ENCODE measurements around the gene KPNA6.
"Not testable (repeated sequence)": the region's sequence is repeated elsewhere in the genome, so short reads cannot be mapped to it uniquely, and the experiment has no call there.

Gene KPNA6

DNA sequence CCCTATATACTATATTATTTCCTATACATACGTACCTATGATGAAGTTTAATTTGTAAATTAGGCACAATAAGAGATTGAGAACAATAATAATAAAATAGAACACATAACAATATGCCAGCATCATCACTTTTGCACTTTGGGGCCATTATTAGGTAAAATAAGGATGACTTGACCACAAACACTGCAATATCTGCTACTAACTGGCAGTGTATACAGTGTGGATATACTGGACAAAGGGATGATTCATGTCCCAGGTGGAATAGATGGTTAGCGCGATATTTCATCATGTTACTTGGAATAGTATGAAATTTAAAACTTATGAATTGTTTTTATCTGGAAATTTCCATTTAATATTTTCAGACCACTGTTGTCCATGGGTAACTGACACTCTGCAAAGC, 36.2 kb downstream of the KPNA6 start:
- Histone ChIP-seq H4K20me1 (ENCODE audit: low read depth, low read length) (0 out of 2 replicates have a peak, but pooled peaks cover 5% of the 10 kb centered on the region), H3K9me2 (replicated peaks; ENCODE audit: insufficient read depth, low read length) (no peaks in the 10 kb centered on the region), H3K36me3 (ENCODE audit: low read length) (no peaks in the 10 kb centered on the region; the same call in 1 of the 2 replicates), H3K4me2 (ENCODE audit: low read depth, low read length, poor library complexity, severe bottlenecking) (no peak overlapping the region), H3K9me3 (ENCODE audit: insufficient read depth, low read length) (no peaks in the 10 kb centered on the region), H2AFZ (ENCODE audit: low read depth, low read length, severe bottlenecking) (no peak overlapping the region), H3F3A (ENCODE audit: insufficient read depth) (peaks cover 4% of the 10 kb centered on the region; the same call in 1 of the 2 replicates), H3K4me3 (ENCODE audit: insufficient read depth, low read length, poor library complexity, severe bottlenecking) (no peak overlapping the region), H3K9ac (ENCODE audit: low read length) (no peak overlapping the region), H3K27me3 (ENCODE audit: low read length) (no peaks in the 10 kb centered on the region), H3K79me2 (ENCODE audit: insufficient read depth, low read length) (peaks cover 89% of the 10 kb centered on the region), H3K27ac (ENCODE audit: low read depth, low read length) (no peak overlapping the region)
- TF ChIP-seq, protein P1, sequence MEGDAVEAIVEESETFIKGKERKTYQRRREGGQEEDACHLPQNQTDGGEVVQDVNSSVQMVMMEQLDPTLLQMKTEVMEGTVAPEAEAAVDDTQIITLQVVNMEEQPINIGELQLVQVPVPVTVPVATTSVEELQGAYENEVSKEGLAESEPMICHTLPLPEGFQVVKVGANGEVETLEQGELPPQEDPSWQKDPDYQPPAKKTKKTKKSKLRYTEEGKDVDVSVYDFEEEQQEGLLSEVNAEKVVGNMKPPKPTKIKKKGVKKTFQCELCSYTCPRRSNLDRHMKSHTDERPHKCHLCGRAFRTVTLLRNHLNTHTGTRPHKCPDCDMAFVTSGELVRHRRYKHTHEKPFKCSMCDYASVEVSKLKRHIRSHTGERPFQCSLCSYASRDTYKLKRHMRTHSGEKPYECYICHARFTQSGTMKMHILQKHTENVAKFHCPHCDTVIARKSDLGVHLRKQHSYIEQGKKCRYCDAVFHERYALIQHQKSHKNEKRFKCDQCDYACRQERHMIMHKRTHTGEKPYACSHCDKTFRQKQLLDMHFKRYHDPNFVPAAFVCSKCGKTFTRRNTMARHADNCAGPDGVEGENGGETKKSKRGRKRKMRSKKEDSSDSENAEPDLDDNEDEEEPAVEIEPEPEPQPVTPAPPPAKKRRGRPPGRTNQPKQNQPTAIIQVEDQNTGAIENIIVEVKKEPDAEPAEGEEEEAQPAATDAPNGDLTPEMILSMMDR (IDR thresholded peaks at IDR 0.05; ENCODE audit: insufficient read depth, low read length, poor library complexity, severe bottlenecking), result no peak
- TF ChIP-seq EZH2phosphoT487 (conservative IDR thresholded peaks at IDR 0.05; ENCODE audit: low read length), result no peak

DNA sequence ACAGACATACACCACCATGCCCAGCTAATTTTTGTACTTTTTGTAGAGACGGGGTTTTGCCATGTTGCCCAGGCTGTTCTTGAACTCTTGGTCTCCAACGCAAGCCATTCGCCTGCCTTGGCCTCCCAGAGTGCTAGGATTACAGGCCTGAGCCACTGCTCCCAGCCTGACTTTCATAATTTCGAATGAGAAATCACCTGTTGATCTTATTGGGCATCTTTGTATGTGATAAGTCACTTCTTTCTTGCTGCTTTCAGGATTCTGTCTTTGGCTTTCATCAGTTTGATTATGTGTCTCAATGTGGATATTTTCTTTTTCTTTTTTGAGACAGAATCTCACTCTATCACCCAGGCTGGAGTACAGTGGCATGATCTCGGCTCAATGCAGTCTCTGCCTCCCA, 39.9 kb downstream of the KPNA6 start:
- not testable (repeated sequence) for H3K4me3 ChIP-seq (ENCODE audit: insufficient read depth, low read length, poor library complexity, severe bottlenecking); H3K36me3 ChIP-seq (ENCODE audit: low read length); H3K9me2 ChIP-seq (replicated peaks; ENCODE audit: insufficient read depth, low read length); H3K4me2 ChIP-seq (ENCODE audit: low read depth, low read length, poor library complexity, severe bottlenecking); H2AFZ ChIP-seq (ENCODE audit: low read depth, low read length, severe bottlenecking); H3K27me3 ChIP-seq (ENCODE audit: low read length); H3K9ac ChIP-seq (ENCODE audit: low read length); H4K20me1 ChIP-seq (ENCODE audit: low read depth, low read length); H3K9me3 ChIP-seq (ENCODE audit: insufficient read depth, low read length); H3K27ac ChIP-seq (ENCODE audit: low read depth, low read length); H3F3A ChIP-seq (ENCODE audit: insufficient read depth)
- peaks cover 89% of the 10 kb centered on the region for H3K79me2 ChIP-seq (ENCODE audit: insufficient read depth, low read length)

DNA sequence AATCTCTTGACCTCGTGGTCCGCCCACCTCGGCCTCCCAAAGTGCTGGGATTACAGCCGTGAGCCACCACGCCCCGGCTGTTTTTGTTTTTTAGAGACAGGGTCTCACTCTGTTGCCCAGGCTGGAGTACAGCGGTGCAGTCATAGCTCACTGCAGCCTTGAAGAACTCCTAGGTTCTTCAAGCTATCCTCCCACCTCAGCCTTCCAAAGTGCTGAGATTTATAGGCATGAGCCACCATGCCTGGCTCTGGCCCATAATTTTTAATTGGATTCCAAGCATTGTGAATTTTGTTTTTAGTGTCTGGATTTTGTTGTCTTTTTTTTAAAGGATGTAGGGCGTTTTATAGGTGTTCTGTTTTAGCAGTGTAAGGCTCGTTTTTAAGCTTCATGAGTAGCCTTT, 43.0 kb downstream of the KPNA6 start:
- no peaks in the 10 kb centered on the region for H3K9me2 ChIP-seq (replicated peaks; ENCODE audit: insufficient read depth, low read length)
- no peaks in the 10 kb centered on the region; the same call in 1 of the 2 replicates for H3K36me3 ChIP-seq (ENCODE audit: low read length)
- H3K27me3 ChIP-seq (ENCODE audit: low read length), result no peaks in the 10 kb centered on the region
- no peak overlapping the region for H3K27ac ChIP-seq (ENCODE audit: low read depth, low read length)
- H3K9ac ChIP-seq (ENCODE audit: low read length), result no peak overlapping the region
- H3K4me2 ChIP-seq (ENCODE audit: low read depth, low read length, poor library complexity, severe bottlenecking), result no peak overlapping the region
- H4K20me1 ChIP-seq (ENCODE audit: low read depth, low read length), result no peaks in the 10 kb centered on the region
- no peaks in the 10 kb centered on the region; the same call in 1 of the 2 replicates for H3F3A ChIP-seq (ENCODE audit: insufficient read depth)
- H3K79me2 ChIP-seq (ENCODE audit: insufficient read depth, low read length), result peaks cover 80% of the 10 kb centered on the region
- H3K4me3 ChIP-seq (ENCODE audit: insufficient read depth, low read length, poor library complexity, severe bottlenecking), result no peak overlapping the region
- TF ChIP-seq, protein P1 (IDR thresholded peaks at IDR 0.05; ENCODE audit: insufficient read depth, low read length, poor library complexity, severe bottlenecking), result no peak
- no peak for TF ChIP-seq EZH2phosphoT487 (conservative IDR thresholded peaks at IDR 0.05; ENCODE audit: low read length)
- H2AFZ ChIP-seq (ENCODE audit: low read depth, low read length, severe bottlenecking), result no peak overlapping the region
- H3K9me3 ChIP-seq (ENCODE audit: insufficient read depth, low read length), result no peaks in the 10 kb centered on the region

DNA sequence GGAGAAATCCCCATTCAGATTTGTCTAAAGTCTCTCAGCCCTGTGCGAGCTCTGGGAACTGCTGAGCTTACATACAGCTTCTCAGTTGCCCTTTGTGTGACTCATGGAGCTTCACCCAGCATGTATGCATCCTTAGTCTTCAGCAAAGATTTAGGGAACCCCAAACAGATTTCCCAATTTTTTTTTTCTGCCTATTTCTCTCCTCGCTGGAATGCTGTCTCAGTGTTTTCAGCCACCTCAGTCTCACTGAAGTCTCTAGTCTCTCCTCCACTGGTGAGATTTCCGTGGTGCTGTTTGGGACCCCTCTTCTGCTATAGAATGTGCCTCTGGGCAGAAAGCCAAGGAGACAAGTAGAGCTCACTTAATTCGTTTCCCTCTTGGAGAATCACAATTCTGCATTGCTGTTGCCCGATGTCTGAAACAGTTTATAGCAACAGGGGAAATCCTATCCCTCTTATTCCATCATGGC, 43.5 kb downstream of the KPNA6 start:
- H3K9me2 ChIP-seq (replicated peaks; ENCODE audit: insufficient read depth, low read length), result no peaks in the 10 kb centered on the region
- H3K4me3 ChIP-seq (ENCODE audit: insufficient read depth, low read length, poor library complexity, severe bottlenecking), result no peak overlapping the region
- H3K9ac ChIP-seq (ENCODE audit: low read length), result no peak overlapping the region
- no peak overlapping the region for H3K27ac ChIP-seq (ENCODE audit: low read depth, low read length)
- H3K27me3 ChIP-seq (ENCODE audit: low read length), result no peaks in the 10 kb centered on the region
- H2AFZ ChIP-seq (ENCODE audit: low read depth, low read length, severe bottlenecking), result no peak overlapping the region
- H3K36me3 ChIP-seq (ENCODE audit: low read length), result no peaks in the 10 kb centered on the region; the same call in 1 of the 2 replicates
- H4K20me1 ChIP-seq (ENCODE audit: low read depth, low read length), result no peaks in the 10 kb centered on the region
- no peaks in the 10 kb centered on the region for H3K9me3 ChIP-seq (ENCODE audit: insufficient read depth, low read length)
- TF ChIP-seq EZH2phosphoT487 (conservative IDR thresholded peaks at IDR 0.05; ENCODE audit: low read length), result no peak
- TF ChIP-seq, protein P1 (IDR thresholded peaks at IDR 0.05; ENCODE audit: insufficient read depth, low read length, poor library complexity, severe bottlenecking), result no peak
- H3K4me2 ChIP-seq (ENCODE audit: low read depth, low read length, poor library complexity, severe bottlenecking), result no peak overlapping the region
- peaks cover 75% of the 10 kb centered on the region for H3K79me2 ChIP-seq (ENCODE audit: insufficient read depth, low read length)
- no peaks in the 10 kb centered on the region; the same call in 1 of the 2 replicates for H3F3A ChIP-seq (ENCODE audit: insufficient read depth)

Measured in SU-DHL-6 (cell line).